H9 (cell line): Measurements from ENCODE around the gene ESPNL. TPM values are rescaled to one million over a fixed set of nuclear protein-coding genes. Genes with fewer than 3 reads are reported as not detected.

Source experiments
- DNase-seq: peaks from one replicate; pipeline ENCODE4 v3.0.0-alpha.2; 2017
- H2AFZ ChIP-seq: one replicate; pipeline ENCODE4 v1.6.1; 2013; ENCODE audit warnings: mild to moderate bottlenecking, low read length, control low read depth, moderate library complexity
- H2AK5ac ChIP-seq: 2 replicates; pipeline ENCODE4 v1.6.1; 2013; ENCODE audit warnings: low read length, control low read depth, mixed read lengths; ENCODE audit not compliant: insufficient read length
- H2BK120ac ChIP-seq: one replicate; pipeline ENCODE4 v1.6.1; 2013; ENCODE audit warnings: low read depth, mild to moderate bottlenecking, low read length, control low read depth, inconsistent platforms; ENCODE audit not compliant: poor library complexity, severe bottlenecking
- H2BK12ac ChIP-seq: 2 replicates; pipeline ENCODE4 v1.6.1; 2013; ENCODE audit warnings: low read length, control low read depth, mixed read lengths, low read depth; ENCODE audit not compliant: insufficient read length
- H2BK15ac ChIP-seq: 2 replicates; pipeline ENCODE4 v1.6.1; 2013; ENCODE audit warnings: low read depth, low read length, control low read depth
- H2BK20ac ChIP-seq: one replicate; pipeline ENCODE4 v1.6.1; 2013; ENCODE audit warnings: low read depth, mild to moderate bottlenecking, low read length, control low read depth, inconsistent platforms; ENCODE audit not compliant: poor library complexity, severe bottlenecking
- H2BK5ac ChIP-seq: 2 replicates; pipeline ENCODE4 v1.6.1; 2013; ENCODE audit warnings: low read length, control low read depth, mixed read lengths; ENCODE audit not compliant: insufficient read length
- H3K14ac ChIP-seq: 2 replicates; pipeline ENCODE4 v1.6.1; 2013; ENCODE audit warnings: low read length, control low read depth; ENCODE audit not compliant: insufficient read depth
- H3K18ac ChIP-seq: 2 replicates; pipeline ENCODE4 v1.6.1; 2013; ENCODE audit warnings: low read depth, mild to moderate bottlenecking, mixed read lengths, low read length, control low read depth; ENCODE audit not compliant: insufficient read length
- H3K23ac ChIP-seq: 2 replicates; pipeline ENCODE4 v1.6.1; 2013; ENCODE audit warnings: low read length, control low read depth, mixed read lengths, low read depth; ENCODE audit not compliant: insufficient read length
- H3K23me2 ChIP-seq: 2 replicates; pipeline ENCODE4 v1.6.1; 2013; ENCODE audit warnings: low read depth, mild to moderate bottlenecking, mixed read lengths, low read length, control low read depth; ENCODE audit not compliant: insufficient read length, poor library complexity, severe bottlenecking
- H3K27ac ChIP-seq: 2 replicates; pipeline ENCODE4 v1.5.1; 2013; ENCODE audit warnings: low read length, control low read depth, mixed read lengths, low read depth; ENCODE audit not compliant: insufficient read length
- H3K27me3 ChIP-seq: 2 replicates; pipeline ENCODE4 v1.6.1; 2013; ENCODE audit warnings: low read length, control low read depth, inconsistent platforms; ENCODE audit not compliant: insufficient read depth
- H3K4ac ChIP-seq: 2 replicates; pipeline ENCODE4 v1.6.1; 2013; ENCODE audit warnings: low read depth, mild to moderate bottlenecking, control low read depth, inconsistent platforms, low read length, moderate library complexity
- H3K4me1 ChIP-seq: 2 replicates; pipeline ENCODE4 v1.6.1; 2013; ENCODE audit warnings: low read length, control low read depth, inconsistent platforms; ENCODE audit not compliant: insufficient read depth
- H3K4me2 ChIP-seq: 2 replicates; pipeline ENCODE4 v1.6.1; 2013; ENCODE audit warnings: low read length, control low read depth, mixed read lengths; ENCODE audit not compliant: insufficient read length, insufficient read depth
- H3K56ac ChIP-seq: 2 replicates; pipeline ENCODE4 v1.6.1; 2013; ENCODE audit warnings: low read depth, mild to moderate bottlenecking, mixed read lengths, low read length, control low read depth; ENCODE audit not compliant: insufficient read length
- H3K79me1 ChIP-seq: 2 replicates; pipeline ENCODE4 v1.6.1; 2013; ENCODE audit warnings: low read depth, mild to moderate bottlenecking, moderate library complexity, low read length, control low read depth, inconsistent platforms; ENCODE audit not compliant: insufficient read depth, poor library complexity, severe bottlenecking
- H3K79me2 ChIP-seq: 2 replicates; pipeline ENCODE4 v1.6.1; 2013; ENCODE audit warnings: low read length, control low read depth, inconsistent platforms; ENCODE audit not compliant: insufficient read depth
- H3K9ac ChIP-seq: 2 replicates; pipeline ENCODE4 v1.6.1; 2013; ENCODE audit warnings: low read length, control low read depth, mixed read lengths; ENCODE audit not compliant: insufficient read length; ENCODE audit errors: extremely low read depth
- H3K9me3 ChIP-seq: one replicate; pipeline ENCODE4 v1.6.1; 2013; ENCODE audit warnings: low read depth, low read length, inconsistent platforms; ENCODE audit not compliant: control insufficient read depth
- H3T11ph ChIP-seq: one replicate; pipeline ENCODE4 v1.6.1; 2013; ENCODE audit warnings: mild to moderate bottlenecking, low read length, control low read depth, inconsistent platforms
- H4K20me1 ChIP-seq: one replicate; pipeline ENCODE4 v1.6.1; 2013; ENCODE audit not compliant: control insufficient read depth, insufficient read length, insufficient read depth
- H4K5ac ChIP-seq: 2 replicates; pipeline ENCODE4 v1.6.1; 2013; ENCODE audit warnings: low read depth, mild to moderate bottlenecking, mixed read lengths, low read length, control low read depth; ENCODE audit not compliant: insufficient read length
- H4K8ac ChIP-seq: replicated peaks from 2 replicates; pipeline ENCODE4 v1.6.1; 2013; ENCODE audit warnings: low read length, control low read depth, mixed read lengths, low read depth; ENCODE audit not compliant: insufficient read length
- H4K91ac ChIP-seq: 2 replicates; pipeline ENCODE4 v1.6.1; 2013; ENCODE audit warnings: low read depth, mild to moderate bottlenecking, moderate library complexity, mixed read lengths, low read length, control low read depth; ENCODE audit not compliant: insufficient read length
- H3K27ac Mint-ChIP-seq, 3 experiments: 2 replicates in 2 of 3; 3 replicates in 1 of 3; pipeline ENCODE4 v1.8.0; 2020 to 2021; ENCODE audit warnings: mixed read lengths in 3 of 3, mild to moderate bottlenecking in 1 of 3, moderate library complexity in 1 of 3
- H3K27me3 Mint-ChIP-seq: 2 replicates; pipeline ENCODE4 v1.8.0; 2021; ENCODE audit warnings: low read depth, mild to moderate bottlenecking, moderate library complexity, mixed read lengths
- H3K36me3 Mint-ChIP-seq, 3 experiments: 2 replicates in 2 of 3; 3 replicates in 1 of 3; pipeline ENCODE4 v1.8.0; 2020 to 2021; ENCODE audit warnings: low read depth in 3 of 3, mixed read lengths in 3 of 3; ENCODE audit not compliant: insufficient read depth in 1 of 3
- H3K4me1 Mint-ChIP-seq, 2 experiments: 2 replicates each; pipeline ENCODE4 v1.8.0; 2020; ENCODE audit warnings: mixed read lengths in 2 of 2
- H3K4me3 Mint-ChIP-seq, 2 experiments: 2 replicates in 1 of 2; 3 replicates in 1 of 2; pipeline ENCODE4 v1.8.0; 2020 to 2021; ENCODE audit warnings: mild to moderate bottlenecking in 2 of 2, mixed read lengths in 2 of 2, moderate library complexity in 1 of 2
- H3K9me3 Mint-ChIP-seq, 2 experiments: 2 replicates in 1 of 2; 3 replicates in 1 of 2; pipeline ENCODE4 v1.8.0; 2020; ENCODE audit warnings: mild to moderate bottlenecking in 2 of 2, mixed read lengths in 2 of 2, moderate library complexity in 1 of 2
- WGBS: extraction: QIAGEN DNeasy Blood & Tissue Kit; methylation state at CpG from one replicate; pipeline ENCODE4 v1.1.7; 2013; ENCODE audit warnings: missing lambda C conversion rate, low lambda C conversion rate, mixed read lengths; ENCODE audit not compliant: insufficient read length; ENCODE audit errors: extremely low coverage; 5-methylcytosine and 5-hydroxymethylcytosine counted together
- total RNA-seq: library from RNA; stranded (reverse); gene quantifications from 2 replicates; pipeline ENCODE4 v1.2.1, GENCODE V29; 2021
- TF ChIP-seq, protein P1 (sequence below): fragments of 200-600 bp; sonication (generic); conservative IDR thresholded peaks from 3 replicates; pipeline ENCODE4 v1.8.0; 2021; ENCODE audit warnings: antibody characterized with exemption, mild to moderate bottlenecking

Gene ESPNL
- total RNA-seq, 1 experiment from 2014 or later = 0.17 TPM

DNA sequence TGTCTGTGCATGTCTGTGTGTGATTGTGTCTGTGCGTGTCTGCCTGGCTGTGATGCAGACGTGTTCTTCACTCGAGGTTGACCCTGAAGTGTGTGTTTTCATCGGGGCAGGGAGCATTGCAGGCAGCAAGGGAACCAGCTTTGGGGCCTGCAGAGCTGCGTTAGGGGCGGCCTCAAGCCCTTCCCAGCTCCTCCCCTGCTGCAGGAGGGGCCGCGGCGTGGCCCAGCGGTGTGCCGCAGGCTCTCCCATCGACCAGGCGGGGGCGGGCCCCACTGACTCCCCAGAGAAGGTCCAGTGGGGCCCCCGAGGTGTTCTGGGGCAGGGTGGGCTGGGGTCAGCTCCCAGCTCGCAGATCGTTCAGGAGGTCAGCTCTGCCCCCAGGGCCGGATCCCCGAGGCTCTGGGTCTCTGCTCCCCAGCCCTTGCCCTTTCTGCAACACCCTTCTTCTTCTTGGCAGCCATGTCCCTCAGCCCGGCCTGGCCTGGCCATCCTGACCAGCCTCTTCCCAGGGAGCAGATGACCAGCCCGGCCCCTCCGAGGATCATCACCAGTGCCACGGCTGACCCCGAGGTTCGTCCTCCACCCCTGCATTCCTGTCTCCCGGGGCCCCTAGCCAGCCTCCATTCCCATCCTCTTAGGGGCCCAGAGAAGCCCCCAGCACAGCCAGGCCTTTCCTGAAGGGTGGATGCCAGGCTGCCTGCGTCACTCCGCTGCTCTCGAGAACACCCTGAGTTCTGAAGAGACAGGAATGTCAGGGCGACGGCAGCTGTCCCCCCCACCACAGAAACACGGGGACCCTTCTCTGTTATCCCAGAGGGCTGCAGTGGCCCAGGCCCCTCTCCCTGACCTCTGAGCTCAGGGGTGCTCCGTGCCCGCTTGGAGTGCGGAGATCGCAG lies 27.3 kb downstream of the ESPNL start:
- Histone ChIP-seq H2AK5ac (no peak overlapping the region), H2BK5ac (no peak overlapping the region), H3K79me1 (no peaks in the 10 kb centered on the region), H4K20me1 (no peaks in the 10 kb centered on the region), H2BK120ac (no peak overlapping the region), H2BK20ac (no peak overlapping the region), H3K4me1 (no peaks in the 10 kb centered on the region), H4K91ac (no peak overlapping the region), H3K27ac (no peak overlapping the region), H3K9ac (no peak overlapping the region), H3K27me3 (no peaks in the 10 kb centered on the region), H4K8ac (no peak overlapping the region), H3K79me2 (no peaks in the 10 kb centered on the region), H4K5ac (no peak overlapping the region), H3K56ac (no peak overlapping the region), H3K23me2 (no peaks in the 10 kb centered on the region), H3K4ac (no peak overlapping the region), H3K23ac (no peak overlapping the region), H3K14ac (no peak overlapping the region), H3K9me3 (no peaks in the 10 kb centered on the region), H2AFZ (no peak overlapping the region), H3K4me2 (no peak overlapping the region), H2BK12ac (no peak overlapping the region), H3K18ac (no peak overlapping the region), H2BK15ac (no peak overlapping the region), H3T11ph (no peak overlapping the region)
- Mint-ChIP-seq H3K4me3 (no peak overlapping the region), H3K27ac (no peak overlapping the region), H3K27me3 (no peaks in the 10 kb centered on the region; the same call in 1 of the 2 replicates), H3K9me3 (no peaks in the 10 kb centered on the region; a peak in 1 of 5 replicates), H3K36me3 (no peaks in the 10 kb centered on the region), H3K4me1 (no peaks in the 10 kb centered on the region)
- DNase-seq = no peak
- WGBS = no CpG with 5 or more reads among the region's 36 CpGs
- TF ChIP-seq, protein P1, sequence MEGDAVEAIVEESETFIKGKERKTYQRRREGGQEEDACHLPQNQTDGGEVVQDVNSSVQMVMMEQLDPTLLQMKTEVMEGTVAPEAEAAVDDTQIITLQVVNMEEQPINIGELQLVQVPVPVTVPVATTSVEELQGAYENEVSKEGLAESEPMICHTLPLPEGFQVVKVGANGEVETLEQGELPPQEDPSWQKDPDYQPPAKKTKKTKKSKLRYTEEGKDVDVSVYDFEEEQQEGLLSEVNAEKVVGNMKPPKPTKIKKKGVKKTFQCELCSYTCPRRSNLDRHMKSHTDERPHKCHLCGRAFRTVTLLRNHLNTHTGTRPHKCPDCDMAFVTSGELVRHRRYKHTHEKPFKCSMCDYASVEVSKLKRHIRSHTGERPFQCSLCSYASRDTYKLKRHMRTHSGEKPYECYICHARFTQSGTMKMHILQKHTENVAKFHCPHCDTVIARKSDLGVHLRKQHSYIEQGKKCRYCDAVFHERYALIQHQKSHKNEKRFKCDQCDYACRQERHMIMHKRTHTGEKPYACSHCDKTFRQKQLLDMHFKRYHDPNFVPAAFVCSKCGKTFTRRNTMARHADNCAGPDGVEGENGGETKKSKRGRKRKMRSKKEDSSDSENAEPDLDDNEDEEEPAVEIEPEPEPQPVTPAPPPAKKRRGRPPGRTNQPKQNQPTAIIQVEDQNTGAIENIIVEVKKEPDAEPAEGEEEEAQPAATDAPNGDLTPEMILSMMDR = no peak
